Glomerular visceral epithelial cell (primary cell): Measurements from ENCODE around the gene SLC25A47.
A peak's percentile ranks its signal among the peaks of the same experiment; 100 is the strongest.
"Not testable (repeated sequence)": the region's sequence is repeated elsewhere in the genome, so short reads cannot be mapped to it uniquely, and the experiment has no call there.

ENCODE experiments used
- DNase-seq: peaks from one replicate; pipeline ENCODE4 v3.0.0-alpha.2; 2016; ENCODE audit errors: extremely low spot score

SLC25A47 gene

DNA sequence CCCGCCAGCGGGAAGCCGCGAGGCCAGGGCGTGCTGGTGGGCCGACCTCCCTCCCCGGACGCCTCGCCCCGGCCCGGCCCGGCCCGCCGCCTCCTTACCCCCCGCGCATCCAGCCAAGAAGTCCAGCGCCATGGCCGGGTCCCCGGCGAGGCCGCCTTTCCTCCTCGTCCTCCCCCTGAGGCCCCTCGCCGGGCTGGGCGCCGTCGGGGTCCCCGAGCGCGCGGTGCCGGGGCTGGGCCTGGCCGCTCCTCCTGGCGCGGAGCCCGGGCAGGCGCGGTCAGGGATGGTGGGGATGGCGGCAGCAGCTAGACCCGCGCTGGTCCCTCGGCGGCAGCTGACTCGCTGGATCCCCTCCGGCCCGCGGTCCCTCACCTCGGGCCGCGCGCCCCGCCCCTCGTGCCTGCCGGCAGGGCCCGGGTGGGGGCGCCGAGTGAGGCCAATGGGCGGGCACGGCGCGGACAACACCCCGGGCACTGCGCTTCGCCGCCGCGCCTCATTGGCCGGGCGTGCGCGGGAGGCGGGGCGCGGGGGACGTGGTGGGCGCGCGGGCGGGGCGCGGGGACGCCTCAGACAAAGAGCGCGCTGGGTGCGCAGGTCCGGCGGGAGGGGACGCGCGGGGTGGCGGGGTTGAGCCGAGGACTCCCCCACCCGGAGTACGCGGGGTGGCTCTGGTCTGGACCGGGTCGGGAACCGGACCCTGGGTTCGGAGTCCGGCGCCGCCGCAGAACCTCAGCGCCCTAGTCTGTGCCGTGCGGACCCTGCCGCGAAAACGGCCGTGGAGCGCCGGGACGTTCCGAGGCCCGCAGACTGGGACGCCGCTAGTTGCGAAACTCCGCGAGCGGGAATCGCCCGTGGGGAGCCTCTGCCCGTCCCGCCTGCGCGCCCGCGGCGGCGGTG lies 16.8 kb upstream of the SLC25A47 start, which contains the start of gene SLC25A29:
Gene SLC25A29, minus strand, starts transcription at position 344 of the 897 bp plus-strand sequence. Its CDS starts 212 bp downstream, at position 132.
- peak; percentile 92 for DNase-seq

DNA sequence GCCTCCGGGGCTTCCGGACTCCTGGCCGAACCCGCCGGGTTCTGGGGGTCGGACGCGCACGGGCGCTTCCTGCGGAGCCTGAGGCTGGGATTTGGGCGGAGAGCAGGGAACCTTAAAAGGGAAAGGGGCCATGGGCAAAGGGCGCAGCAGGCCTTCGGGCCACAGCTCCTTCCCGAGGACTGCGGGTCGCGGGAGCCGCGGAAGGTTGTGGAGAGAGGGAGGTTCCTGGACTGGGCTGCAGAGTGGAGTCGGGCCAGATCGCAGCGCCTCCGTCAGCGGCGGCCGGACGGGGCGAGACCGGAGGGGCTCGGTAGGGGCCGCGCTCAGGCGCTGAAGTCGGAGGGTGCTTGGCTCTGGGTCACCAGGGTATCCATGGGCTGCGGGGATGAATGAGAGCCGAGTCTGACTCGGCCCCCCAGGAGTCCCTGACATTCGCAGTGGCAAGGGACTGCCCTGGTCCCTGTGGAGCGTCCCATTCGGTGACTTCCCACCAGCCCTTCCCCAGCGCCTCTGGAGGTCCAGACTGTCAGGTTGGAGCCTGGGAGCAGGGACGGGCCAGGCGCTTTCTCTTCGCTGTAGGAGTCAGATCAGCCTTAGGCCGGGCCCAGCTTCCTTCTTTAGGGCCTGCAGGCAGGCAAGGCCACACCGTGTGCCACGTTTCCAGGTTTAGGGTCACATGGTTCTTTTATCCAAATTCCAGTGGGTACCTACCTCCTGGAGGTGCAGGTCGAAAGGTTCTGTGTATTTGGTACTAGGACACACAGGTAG lies 16.0 kb upstream of the SLC25A47 start:
- no peak for DNase-seq

DNA sequence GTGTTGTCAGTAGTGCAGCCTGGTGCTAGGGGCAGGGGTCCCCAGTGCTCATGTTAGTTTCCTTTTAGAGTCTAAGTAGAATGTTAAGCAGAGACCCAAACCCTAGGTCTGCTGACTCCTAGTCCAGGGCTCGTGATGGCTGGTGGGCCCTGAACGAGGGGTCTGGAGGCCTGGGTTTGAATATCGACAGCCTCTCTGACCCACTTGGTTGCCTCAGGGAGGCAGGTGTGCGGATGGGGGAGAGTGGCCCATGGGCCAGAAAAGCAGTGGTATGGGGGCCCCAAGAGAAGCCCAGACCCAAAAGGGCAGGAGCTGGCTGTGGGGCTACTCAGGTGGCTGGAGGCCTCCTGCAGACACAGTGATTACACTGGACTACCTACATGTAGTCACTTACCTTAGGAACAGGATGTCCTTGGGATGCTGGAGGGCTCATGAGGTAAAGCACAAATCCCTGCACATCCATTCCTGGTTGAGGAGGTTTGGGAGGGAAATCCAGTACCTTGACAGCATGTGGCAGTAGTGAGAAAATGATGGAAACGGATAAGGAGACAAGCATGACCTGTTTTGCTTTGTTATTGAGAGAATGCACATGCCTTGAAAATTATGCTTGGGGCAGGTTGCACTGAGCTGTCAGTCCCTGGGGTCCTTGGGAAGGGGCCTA lies 15.2 kb upstream of the SLC25A47 start:
- DNase-seq = no peak

DNA sequence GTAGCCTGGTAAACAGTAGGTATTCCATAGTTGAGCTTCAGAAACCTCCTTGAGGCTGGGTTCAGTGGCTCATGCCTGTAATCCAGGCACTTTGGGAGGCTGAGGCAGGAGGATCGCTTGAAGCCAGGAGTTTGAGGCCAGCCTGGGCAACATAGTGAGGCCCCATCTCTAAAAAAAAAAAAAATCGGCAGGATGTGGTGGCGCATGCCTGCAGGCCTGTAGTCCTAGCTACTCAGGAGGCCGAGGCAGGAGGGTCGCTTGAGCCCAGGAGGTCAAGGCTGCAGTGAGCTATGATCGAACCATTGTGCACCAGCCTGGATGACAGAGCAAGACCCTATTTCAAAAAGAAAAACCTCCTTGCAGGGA lies 14.7 kb upstream of the SLC25A47 start:
- DNase-seq = not testable (repeated sequence)

DNA sequence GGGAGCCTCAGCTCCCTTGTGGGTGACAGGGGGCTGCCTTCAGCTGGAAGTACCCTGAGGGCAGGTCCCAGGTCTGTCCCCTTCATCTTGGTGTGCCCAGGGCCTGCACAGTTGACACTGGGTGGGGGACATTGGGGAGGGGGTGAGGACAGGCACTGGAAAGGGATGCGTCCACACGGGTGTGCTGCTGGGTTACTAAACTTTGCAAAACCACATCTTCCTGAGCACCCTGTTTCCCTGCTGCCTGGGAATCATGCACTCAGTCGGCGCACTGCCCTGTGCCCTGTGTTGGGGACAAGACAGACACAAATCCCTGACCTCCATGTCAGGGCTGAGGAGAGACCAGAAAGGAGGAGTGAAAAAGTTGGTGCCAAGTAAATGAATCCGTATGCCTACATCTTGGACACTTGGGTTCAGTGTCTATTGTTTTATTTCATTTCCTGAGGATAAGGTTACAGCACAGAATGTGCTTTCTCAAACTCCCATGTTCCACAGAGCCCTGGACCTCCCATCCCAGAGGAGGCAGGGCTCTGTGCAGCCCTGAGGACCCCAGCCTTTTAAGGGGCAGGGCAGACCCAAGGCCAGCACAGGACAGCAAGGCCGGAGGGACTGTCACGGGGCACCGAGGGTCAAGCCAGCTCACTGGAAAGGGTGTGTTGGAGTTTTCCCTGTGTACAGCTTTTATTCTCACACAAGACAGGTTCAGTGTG lies 14.0 kb upstream of the SLC25A47 start:
- DNase-seq = no peak

DNA sequence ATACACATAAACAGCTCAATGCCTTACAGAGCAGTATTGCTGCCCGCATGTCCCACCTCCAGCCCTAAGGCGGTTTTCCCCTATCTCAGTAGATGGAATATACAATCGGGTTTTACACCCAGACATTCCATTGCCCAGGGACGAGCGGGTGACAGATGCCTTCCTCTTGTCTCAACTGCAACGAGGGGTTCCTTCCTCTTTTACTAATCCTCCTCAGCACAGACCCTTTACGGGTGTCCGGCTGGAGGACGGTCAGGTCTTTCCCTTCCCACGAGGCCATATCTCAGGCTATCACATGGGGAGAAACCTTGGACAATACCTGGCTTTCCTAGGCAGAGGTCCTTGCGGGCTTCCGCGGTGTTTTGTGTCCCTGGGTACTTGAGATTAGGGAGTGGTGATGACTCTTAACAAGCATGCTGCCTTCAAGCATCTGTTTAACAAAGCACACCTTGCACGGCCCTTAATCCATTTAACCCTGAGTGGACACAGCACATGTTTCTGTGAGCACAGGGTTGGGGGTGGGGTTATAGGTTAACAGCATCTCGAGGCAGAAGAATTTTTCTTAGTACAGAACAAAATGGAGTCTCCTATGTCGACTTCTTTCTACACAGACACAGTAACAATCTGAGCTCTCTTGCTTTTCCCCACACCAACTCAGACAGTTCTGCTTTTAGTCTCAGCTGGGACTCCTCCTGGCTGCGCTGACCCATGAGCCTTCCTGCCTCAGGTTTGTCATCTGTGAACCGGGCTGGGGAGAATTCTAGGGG lies 10.8 kb upstream of the SLC25A47 start:
- not testable (repeated sequence) for DNase-seq

DNA sequence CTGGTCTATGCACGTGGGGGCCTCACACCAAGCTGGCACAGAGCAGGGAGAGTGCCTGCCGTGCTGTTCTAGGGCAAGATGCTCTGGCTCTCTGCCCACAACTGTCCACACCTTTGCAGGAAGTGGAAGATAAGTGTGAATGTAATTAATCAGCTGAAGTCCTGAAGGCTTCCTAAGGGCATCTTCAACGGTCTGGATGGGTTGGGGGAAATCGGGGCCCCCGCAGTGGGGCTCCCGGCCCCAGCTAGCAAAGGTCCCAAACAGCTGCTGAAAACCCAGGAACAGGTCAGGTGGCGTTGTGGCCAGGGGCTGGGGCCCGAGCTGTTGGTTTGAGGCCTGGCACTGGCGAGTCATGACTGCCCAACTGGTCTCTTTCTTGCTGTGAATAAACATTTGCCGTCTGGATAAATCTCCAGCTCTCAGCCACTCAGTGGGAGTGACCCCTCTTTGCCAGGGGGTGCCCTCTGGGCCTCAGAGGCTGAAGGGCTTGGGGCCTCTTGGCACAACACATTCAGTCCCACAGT lies 10.2 kb upstream of the SLC25A47 start:
- peak; percentile 24 for DNase-seq

DNA sequence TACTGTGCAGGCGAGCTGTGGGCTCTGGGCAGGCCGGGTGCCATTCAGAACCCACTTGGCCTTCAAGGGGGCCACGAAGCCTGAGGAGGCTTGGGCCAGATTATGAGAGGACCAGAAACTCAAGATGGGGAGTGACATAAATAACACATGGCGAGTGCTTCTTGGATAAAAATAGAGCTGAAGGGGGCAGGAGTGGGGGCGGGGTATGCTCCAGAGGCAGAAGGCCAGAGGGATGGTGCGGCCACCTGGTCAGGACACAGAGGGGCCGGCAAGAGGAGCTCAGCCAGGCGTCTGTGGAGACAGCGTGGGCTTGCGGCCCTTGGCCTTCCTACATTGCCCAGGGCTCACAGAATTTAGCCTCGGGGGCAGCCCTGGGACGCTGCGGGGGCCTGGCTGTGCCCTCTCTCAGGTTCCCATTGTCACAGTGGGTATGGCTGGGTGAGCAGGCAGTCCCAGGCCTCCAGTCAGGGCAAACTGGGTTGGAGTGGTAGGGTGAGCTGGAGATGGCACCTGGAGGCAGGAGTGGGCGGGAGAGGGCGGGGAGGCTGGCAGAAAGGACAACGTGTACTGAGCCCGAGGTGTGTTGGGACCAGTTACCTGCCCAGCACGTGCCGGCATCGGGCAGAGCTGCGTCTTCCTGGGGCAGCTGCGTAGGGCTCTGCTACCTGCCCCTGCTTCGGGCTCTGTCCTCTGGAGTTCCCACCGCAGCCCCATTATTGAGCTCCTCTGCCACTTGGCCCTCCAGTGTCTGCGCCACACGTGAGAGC lies 9.5 kb upstream of the SLC25A47 start:
- no peak for DNase-seq

DNA sequence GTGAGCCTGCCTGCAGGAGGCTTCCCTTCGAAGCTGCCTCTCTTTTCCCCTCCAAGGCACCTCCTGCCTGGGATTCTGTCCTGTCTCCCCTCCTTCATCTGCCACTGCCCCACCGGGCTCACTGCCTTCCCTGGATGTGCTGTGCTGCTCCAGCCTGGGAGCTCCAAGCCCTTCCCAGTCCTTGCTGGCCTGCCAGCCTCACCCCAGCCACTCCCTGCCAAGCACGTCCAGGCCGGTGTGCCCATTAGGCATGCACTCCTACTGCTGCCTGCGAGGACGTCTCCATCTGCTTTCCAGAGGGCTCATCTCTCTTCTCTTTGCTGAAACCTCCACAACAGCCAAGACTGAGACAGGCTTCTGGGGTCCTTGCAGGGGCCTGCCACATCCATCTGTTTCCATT lies 8.4 kb upstream of the SLC25A47 start:
- DNase-seq = no peak

DNA sequence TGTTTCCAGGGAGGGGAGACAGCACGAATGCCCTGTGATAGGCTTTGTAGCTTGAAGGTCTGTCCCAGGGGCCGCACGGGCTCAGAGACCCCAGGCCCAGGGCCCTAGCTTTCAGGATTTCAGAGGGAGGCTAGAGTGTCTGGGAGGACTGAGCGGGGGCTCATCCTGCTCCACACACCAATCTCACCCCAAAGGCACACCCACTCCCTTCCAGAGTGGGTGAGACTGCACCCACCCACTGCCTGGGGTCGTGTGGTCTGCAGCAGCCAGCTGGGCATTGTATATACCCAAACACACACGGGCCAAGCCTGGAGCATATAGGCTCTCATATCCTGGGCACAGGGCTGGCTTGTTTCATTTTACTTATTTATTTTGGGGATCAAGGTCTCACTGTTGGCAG lies 5.8 kb upstream of the SLC25A47 start:
- no peak for DNase-seq

DNA sequence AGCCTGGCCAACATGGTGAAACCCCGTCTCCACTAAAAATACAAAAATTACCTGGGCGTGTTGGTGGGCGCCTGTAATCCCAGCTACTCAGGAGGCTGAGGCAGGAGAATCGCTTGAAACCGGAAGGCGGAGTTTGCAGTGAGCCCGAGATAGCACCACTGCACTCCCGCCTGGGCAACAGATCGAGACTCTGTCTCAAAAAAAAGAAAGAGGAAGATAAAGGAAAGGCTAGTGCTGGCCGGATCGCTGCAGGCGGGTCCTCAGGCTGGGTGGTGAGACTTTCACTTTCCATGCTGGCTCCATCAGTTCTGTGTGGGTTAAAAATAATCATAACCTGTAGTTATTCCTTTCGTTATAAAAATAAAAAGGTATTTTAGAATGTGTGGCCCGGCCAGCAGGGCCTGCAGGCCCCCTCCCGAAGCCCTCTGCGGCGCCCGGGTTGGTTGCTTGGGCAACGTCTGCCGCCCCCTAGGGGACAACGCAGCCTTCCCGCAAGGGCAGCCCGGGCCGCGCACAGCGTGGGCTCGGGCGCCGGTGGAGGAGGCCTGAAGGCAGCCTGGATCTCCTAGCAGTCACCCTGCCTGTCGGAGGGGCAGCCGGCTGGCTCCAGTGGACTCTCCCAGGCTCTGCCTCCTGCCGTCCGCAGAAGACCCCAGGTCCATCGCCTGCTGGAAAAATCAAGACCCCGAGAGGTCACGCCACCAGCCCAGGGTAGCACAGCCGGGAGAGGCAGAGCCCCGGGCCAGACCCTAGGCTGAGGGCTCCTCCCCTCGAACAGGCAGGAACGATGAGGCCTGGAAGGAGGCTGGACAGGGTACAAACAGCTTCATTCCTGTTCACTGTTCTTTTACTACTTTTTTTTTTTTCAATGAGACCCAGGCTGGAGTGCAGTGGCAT lies 5.0 kb upstream of the SLC25A47 start:
- no peak for DNase-seq

DNA sequence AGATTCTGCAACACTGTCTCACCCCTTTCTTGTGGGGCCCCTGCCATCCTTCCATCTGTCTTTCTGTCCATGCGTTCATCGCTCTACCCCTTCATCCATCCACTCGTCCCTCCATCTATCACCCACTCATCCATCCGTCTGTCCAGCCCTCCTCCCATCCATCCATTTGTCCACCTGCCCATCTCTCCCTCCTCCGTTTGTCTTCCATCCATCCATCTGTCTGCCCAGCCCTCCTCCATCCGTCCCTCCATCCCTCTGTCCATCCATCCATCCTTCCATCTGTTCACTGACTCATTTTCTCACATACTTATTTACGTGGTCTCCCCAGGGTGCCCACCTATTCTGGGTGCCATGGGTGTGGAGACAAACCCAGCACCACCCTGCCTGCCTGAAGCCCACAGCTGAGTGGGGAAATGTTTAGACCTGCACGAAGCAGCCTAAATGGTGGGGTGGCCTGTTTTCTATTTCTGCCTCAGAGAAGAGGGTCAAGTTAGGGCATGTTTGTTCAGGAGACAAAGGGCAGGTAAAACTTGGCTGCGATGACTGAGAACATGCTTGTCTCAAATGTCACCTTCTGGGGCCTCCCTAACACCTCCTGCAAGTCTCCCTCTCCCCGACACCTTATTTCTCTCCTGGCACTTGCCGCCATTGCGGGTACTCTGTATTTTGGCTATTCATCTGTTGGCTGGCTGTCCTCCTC lies 2.8 kb upstream of the SLC25A47 start:
- DNase-seq = no peak

DNA sequence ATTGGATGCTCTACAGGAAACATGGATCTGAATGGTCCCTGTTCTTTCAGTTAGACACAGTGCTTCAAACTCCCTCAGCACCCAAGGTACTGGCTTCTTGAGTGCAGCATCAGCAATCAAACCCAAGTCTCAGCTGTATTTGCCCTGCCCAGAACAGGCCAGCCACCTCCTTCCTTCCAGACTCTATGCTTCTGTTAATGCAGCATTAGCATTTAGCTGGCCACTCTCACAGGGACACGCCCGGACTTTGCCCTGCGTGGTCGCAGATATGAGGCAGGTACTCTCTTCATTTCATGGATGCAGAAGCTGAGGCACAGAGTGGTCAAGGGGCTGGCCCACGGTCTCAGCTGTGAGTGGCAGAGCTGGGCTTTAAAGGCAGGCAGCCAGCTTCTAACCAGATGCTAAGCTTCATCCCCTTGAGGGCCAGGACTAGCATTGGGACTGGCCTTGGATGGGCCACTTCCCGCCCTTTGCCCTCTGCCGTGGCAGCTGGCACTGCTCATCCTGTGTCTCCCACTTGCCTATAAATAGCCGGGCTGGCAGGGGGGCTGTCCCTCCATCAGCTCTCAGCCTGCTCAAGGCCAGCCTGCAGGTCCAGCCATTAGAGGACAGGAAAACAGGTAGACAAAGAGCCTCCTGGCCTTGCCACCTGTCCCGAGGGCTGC lies 1.5 kb upstream of the SLC25A47 start:
- DNase-seq = no peak

DNA sequence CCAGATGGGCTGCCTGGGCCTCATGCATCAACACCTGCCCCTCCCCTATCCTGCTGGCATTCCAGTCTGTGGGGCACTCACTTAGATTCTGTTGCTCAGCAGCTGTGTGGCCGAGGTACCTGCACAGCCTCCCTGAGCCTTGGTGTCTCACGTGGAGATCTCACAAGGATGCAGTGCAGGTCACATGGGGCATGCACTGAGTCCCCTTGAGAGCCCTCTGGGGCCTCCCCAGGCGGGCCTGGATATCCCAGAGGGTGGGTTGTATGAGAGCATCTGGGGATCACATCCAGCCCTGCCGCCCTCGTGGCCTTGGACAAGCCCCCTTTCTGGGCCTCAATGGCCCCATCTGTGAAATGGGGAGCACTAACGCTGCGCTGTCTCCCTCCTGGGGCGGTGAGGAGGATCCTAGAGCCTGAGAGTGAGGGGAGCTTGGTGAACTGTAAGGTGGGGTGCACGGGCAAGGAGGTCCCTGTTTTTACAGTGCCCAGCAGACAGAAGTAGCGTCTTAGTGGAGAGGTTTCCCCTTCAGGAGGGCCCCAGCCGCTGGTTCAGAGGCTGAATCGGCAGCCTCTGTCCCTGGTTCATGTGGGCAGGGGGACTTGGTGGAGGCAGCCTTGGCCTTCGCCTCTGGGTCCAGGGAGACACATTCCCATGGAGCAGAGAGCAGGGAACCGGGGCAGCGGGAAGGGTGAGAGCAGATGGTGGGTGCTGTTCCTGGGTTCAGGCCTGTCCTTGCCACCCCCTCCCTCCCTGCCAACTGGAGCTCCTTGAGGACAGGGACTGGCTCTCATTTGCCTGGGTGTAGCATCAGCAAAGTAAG lies 791 bp upstream of the SLC25A47 start:
- DNase-seq = no peak

DNA sequence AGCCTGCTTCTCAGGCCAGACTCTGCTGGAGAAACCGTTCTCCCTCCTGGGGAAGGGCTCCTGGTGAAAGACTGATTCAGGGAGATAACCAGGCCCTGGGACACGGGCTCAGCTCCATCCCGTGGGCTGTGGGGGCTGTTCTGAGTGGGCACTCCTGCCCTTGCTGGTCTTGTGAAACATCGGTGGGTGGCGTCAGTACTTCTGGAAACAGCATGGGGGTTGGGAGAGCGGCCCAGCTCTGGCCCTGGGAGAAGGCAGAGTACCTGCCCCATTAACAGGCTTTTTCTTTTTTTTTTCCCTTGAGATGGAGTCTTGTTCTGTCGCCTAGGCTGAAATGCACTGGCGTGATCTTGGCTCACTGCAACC lies 786 bp downstream of the SLC25A47 start:
- no peak for DNase-seq

DNA sequence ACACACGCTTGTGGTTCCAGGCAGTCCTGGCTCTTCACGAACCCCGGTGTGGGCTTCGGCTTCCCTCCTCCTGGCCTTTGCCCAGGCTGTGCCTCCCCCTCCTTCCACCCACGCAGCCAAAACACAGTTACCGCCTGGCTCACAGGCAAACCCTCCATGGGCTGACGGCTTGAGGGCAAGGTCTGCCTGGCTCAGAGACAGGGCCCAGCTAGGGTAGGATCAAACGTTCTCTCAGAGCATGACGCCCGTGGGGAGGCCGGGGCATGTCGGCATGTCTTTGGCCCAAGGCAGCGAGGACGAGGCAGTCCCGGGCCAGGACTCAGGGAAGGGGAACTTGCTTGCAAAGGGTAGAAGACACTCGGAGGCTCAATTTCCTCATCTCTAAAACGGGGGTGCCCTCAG lies 2.1 kb downstream of the SLC25A47 start:
- DNase-seq = no peak

DNA sequence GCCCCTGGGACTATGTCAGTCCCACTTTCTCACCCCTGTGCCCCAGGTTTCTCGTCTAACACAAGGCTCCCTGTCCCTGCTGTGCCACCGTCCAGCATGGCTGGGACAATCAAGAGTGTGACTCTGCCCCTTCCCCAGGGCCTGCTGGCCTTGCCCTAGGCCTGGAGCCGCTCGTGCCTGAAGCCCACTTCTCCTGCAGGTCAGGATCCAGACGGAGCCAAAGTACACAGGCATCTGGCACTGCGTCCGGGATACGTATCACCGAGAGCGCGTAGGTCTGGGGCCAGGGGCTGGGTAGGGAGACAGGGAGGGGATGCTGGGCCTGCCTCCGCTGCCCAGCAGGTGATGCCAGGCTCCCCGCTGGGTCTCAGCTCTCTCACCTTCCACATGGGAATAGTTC lies 2.8 kb downstream of the SLC25A47 start:
- DNase-seq = no peak
